Kidney epithelial cell (primary cell): ENCODE results near the gene SIT1. TPM values are rescaled to one million over a fixed set of nuclear protein-coding genes. Genes with fewer than 3 reads are reported as not detected.

Experiments used
- DNase-seq: peaks from one replicate; pipeline ENCODE4 v3.0.0-alpha.2; 2010; ENCODE audit warnings: low read depth
- H3K27me3 ChIP-seq: 2 replicates; pipeline ENCODE4 v1.6.0; 2011; ENCODE audit warnings: low read length; ENCODE audit not compliant: control insufficient read depth, insufficient read depth
- H3K36me3 ChIP-seq: 2 replicates; pipeline ENCODE4 v1.5.1; 2011; ENCODE audit warnings: low read length; ENCODE audit not compliant: control insufficient read depth, insufficient read depth
- H3K4me3 ChIP-seq: 2 replicates; pipeline ENCODE4 v1.5.1; 2011; ENCODE audit warnings: low read depth, mild to moderate bottlenecking, control low read depth, low read length
- CTCF ChIP-seq: IDR thresholded peaks from 2 replicates; pipeline ENCODE4 v1.5.1; 2011; ENCODE audit warnings: mild to moderate bottlenecking, moderate library complexity, low read length, control low read depth, inconsistent platforms; ENCODE audit not compliant: insufficient read depth, poor library complexity, severe bottlenecking
- total RNA-seq: library from RNA; depleted of rRNA; stranded (reverse); fragments of >200 nt; gene quantifications from 2 replicates; pipeline ENCODE4 v1.2.3, GENCODE V29; 2015

The SIT1 gene
- total RNA-seq: not detected in 2 replicates

GRCh38 chr9:35650341-35651158, at the start of gene SIT1:
Gene SIT1 (minus strand): TSS chr9:35650931. CDS start chr9:35650853, 78 bp downstream.
- no peak within 1 kb of the TSS for H3K4me3 ChIP-seq
- no peaks in the 10 kb centered on the region for H3K36me3 ChIP-seq
- no peak for DNase-seq
- no peaks in the 10 kb centered on the region for H3K27me3 ChIP-seq
- no peak for TF ChIP-seq CTCF

GRCh38 chr9:35700031-35700430, 49.3 kb upstream of the SIT1 start:
- DNase-seq: no peak
- Histone ChIP-seq H3K36me3 (peaks cover 12% of the 10 kb centered on the region), H3K27me3 (no peaks in the 10 kb centered on the region), H3K4me3 (no peak overlapping the region)
- TF ChIP-seq CTCF: no peak

- TF ChIP-seq CTCF: no peak
- Histone ChIP-seq H3K4me3 (no peak overlapping the region), H3K27me3 (no peaks in the 10 kb centered on the region), H3K36me3 (peaks cover 7% of the 10 kb centered on the region)
- DNase-seq: no peak
These were observed 47.5 kb upstream of the SIT1 start for GRCh38 chr9:35698231-35698630.

- Histone ChIP-seq H3K4me3 (no peak overlapping the region), H3K27me3 (no peaks in the 10 kb centered on the region), H3K36me3 (peaks cover 7% of the 10 kb centered on the region)
- TF ChIP-seq CTCF: no peak
- no peak for DNase-seq
These were observed 46.8 kb upstream of the SIT1 start for GRCh38 chr9:35697486-35697885.

- Histone ChIP-seq H3K4me3 (no peak overlapping the region), H3K27me3 (no peaks in the 10 kb centered on the region), H3K36me3 (peaks cover 4% of the 10 kb centered on the region)
- TF ChIP-seq CTCF: peak; percentile 94
- DNase-seq: no peak
These were observed 45.9 kb upstream of the SIT1 start for GRCh38 chr9:35696520-35697215.
